Stimulated activated CD4-positive, alpha-beta T cell treated with anti-CD3 and anti-CD28 coated beads, Interleukin-2, amount 100 ng/mL, for 48 hours (primary cell): ENCODE measurements around the gene RAB24.
"Not testable (repeated sequence)": the region's sequence is repeated elsewhere in the genome, so short reads cannot be mapped to it uniquely, and the experiment has no call there.

Source experiments
- DNase-seq, 2 donors: peaks; one replicate each; pipeline ENCODE4 v3.0.0-alpha.2; 2020

The RAB24 gene

DNA sequence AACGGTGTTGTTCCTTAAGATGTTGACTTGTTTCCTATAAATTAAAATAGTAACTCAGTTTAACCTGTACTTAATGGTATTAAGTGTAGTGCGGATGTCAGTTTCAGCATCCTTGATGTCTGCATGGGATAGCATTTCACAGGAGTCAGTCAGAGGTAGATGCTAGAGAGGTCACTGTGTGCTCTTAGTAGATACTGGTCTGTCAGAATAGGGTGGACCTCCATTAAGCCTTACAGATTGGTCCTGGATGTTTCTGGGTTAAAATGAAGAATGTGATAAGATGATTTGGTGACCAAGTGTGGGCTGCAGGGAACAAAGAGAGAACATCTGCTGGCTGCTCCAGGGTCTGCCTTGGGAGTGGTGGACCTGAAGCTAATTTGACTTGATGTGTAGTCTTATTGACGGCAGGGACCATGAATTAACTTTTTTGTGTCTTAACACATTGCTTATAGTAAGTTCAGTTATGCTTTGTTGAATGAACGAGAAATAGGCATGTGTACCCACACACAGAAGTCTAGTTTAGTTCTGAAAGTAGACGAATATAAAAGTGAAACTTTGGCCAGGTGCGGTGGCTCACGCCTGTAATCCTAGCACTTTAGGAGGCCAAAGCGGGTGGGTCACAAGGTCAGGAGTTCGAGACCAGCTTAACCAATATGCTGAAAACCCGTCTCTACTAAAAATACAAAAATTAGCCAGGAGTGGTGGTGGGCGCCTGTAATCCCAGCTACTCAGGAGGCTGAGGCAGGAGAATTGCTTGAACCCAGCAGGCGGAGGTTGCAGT is 12.5 kb downstream of the RAB24 start:
- no peak for DNase-seq

DNA sequence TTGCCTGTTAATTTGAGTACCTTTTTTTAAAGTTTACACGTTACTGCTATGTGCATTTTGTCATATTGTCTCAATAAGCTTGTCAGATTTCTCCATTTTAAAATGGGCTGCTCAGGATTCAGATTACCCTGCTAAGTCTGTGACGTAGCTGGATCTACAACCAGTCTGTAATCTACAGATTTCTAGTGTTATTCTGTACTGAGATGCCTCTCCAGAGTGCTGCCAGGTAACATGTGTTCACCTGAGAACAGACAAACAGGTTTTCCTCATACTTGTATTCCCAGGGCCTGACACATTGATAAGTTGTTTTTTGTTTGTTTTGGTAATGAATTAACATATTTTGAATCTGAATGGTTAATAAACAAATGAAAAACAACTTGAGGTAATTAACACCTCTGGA is 15.3 kb downstream of the RAB24 start:
- DNase-seq = no peak

DNA sequence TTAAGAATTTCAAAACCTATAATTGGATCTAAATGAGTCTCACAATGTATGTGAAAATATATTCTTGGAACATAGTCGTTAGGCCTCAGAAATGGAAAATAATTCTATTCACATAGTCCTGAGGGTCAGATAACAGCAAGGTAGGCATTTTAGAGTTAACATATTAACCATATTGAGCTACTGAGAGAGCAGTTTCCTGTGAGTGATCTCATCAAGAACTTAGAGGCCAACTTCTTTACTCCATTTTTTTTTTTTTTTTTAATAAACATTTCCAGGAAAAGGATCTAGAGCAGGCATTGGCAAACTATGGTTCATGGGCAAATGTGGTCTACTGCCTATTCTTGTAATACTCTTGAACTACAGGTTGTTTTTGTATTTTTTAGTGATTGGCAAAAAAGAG is 26.6 kb downstream of the RAB24 start:
- no peak for DNase-seq

DNA sequence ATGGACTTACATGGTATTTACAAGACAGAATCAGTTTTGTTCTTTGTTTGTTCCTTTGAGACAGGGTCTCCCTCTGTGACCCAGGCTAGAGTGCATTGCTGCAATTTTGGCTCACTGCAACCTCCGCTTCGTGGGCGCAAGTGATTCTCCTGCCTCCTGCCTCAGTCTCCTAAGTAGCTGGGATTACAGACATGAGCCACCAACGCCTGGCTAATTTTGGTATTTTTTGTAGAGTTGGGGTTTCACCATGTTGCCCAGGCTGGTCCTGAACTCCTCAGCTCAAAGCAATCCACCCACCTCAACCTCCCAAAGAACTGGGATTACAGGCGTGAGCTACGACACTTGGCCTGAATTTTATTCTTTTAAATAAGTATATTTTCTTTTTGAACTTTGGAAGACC is 27.6 kb downstream of the RAB24 start:
- no peak for DNase-seq

DNA sequence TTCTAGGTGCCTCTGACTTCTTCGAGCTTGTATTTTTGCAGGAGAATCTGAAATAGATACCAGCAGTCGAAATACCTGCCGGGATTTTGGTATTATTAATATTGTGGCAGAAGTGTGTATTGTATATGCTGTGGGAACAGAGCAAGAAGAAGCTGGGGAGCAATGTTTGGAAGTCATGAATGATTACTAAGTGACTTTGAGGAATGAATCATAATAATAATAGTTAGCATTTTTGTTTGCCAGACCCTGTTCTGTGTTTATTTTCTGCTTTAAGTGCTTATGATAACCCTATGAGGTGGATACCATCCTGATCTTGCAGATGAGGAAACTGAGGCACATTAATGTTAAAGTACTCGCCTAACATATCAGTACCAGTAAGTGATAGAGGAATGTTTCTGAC is 32.4 kb downstream of the RAB24 start:
- DNase-seq = no peak

DNA sequence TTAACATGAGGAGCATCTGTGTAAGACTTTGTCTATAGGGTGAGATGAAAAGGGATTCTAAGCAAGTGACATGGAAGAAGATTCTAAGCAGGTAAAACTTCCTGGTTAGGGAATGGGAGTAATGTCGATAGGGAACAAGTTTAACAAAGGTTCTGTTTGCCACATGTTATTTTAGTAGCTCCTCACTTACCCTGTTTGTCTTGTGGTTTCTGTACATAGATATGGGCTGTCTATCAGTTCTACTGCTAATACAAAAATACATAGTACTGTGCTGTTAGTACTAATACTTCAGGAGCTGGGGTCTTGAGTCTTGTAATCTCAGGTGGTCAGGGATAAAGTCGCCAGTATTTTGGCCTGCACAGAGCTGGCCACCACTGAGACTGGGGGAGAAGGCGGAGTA is 32.9 kb downstream of the RAB24 start:
- DNase-seq = no peak

DNA sequence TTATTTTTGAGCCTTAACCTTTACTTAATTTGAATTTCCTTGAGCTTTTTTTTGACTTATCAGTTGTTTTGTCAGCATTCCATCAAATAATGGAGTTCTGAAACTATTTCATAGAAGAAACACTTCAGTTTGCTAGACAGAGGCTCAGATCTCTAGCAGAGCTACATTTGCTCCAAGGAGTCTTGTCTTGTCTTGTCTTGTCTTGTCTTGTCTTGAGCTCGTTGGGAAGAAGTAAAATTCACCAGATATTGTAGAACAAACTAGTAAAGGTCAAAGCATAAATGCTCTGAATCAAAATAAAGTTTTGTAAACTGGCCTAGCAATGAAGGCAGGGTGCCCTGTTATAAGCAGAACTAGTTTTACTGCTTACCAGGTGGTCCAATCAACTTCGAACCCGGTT is 33.5 kb downstream of the RAB24 start:
- DNase-seq = no peak

DNA sequence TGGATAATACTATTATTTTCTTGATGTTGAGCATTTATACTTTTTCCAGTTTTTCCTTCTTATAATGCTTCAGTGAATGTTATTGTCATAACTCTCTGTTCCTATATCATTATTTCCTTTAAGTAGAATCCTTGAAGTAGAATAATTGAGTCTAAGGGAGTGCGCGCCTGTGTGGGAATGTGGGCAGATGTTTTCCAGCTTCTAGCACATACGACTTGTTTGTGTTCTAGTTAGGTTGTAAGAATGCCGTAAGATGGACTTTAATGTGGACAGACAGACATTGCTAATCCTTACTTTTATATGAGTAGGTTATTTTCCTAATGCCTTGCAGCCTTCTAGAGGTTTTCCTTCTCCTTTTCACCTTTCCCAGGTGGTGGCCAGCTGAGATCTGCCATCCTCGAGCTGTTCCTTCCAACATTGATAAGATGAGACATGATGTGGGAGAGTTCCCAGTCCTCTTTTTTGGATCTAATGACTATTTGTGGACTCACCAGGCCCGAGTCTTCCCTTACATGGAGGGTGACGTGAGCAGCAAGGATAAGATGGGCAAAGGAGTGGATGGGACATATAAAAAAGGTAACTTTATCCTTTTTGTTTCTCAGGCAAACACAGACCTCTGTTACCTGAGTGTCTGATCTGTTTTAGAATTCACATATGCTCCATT is 34.2 kb downstream of the RAB24 start:
- no peak for DNase-seq

DNA sequence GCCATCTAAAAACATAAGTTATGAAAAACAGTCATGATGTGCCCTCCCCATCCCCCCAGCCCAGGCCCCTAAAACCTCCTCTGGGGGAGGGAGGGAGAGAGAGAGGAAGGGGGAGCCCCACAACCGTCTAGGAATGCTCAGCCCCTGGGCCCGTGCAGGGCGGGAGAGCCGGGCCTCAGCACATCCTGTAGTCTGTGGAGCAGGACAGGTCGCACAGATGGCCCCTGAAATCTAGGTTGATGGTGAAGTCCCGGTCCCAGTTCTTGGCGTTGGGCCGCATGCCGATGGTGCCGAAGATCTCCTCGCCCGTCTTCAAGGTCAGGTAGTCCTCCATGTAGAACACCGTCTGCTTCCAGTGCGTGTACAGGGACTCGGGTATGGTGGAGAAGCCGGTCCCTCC is 38.1 kb downstream of the RAB24 start:
- no peak for DNase-seq

DNA sequence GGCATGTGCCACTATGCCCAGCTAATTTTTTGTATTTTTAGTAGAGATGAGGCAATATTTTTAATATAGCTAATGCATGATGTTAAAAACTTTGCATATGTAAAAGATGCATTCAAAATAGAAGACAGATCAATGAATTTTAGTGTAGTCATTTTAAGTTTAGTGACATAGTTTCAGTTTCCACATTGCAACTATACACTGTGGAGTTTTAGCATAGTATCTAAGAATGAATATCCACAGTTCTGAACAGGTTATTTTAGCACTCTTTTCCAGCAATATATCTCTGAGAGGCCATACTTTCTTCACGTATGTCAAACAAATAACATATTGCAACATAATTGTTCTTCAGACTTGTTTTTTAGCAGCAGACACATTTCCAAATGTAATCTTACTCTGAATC is 39.3 kb downstream of the RAB24 start:
- no peak for DNase-seq

DNA sequence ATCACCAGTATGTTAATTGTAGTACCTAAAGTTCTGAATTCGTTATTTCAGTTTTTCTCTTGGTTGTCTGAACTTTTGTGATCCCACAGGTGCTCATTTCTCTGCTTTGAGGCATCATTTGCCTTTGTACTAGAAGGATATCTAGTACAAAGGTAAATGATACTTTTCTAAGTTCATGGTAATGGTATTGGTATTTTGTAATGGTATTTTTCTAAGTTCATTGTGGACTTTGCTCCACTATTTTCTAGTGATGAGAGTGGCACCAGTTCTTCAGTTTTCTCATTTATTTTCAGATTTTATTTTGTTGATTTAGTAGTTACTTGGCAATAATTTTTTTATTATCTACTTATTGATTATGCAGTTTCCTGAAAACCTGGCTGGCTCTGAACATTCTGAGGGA is 42.0 kb downstream of the RAB24 start:
- DNase-seq = no peak

DNA sequence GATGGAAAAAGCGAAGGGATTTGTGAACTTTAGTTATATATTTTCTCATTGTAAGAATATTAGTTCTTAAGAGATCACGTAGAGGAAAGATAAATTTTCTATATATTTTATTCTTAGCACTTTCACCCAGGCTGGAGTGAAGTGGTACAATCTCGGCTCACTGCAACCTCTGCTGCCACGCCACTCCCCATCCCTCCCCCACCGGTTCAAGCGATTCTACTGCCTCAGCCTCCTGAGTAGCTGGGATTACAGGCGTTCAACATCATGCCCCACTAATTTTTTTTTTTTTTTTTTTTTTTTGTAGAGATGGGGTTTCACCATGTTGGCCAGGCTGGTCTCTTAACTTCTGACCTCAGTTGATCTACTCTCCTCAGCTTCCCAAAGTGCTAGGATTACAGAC is 42.6 kb downstream of the RAB24 start:
- no peak for DNase-seq

DNA sequence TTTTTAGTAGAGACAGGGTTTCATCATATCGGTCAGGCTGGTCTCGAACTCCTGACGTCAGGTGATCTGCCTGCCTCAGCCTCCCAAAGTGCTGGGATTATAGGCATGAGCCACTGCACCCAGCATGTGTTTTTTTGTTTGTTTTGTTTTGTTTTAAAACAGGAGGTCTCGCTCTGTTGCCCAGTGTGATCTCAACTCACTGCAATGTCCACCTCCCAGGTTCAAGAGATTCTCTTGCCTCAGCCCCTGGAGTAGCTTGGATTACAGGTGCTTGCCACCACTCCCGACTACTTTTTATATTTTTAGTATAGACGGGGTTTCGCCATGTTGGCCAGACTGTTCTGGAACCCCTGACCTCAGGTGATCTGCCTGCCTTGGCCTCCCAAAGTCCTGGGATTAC is 44.8 kb downstream of the RAB24 start:
- DNase-seq = not testable (repeated sequence)

DNA sequence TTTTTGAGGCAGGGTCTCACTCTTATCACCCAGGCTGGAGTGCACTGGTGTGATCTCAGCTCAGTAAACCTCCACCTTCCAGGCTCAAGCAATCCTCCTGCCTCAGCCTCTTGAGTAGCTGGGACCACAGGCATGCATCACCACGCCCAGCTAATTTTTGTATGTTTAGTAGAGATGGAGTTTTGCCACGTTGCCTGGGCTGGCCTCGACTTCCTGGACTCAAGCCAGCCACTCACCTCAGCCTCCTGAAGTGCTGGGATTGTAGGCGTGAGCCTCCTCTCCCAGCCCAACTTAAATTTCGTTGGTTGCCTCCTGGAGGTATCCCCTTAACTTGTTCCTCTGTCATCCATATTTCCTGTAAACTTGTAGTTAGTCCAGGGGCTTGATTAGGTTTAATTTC is 47.2 kb downstream of the RAB24 start:
- DNase-seq = no peak

DNA sequence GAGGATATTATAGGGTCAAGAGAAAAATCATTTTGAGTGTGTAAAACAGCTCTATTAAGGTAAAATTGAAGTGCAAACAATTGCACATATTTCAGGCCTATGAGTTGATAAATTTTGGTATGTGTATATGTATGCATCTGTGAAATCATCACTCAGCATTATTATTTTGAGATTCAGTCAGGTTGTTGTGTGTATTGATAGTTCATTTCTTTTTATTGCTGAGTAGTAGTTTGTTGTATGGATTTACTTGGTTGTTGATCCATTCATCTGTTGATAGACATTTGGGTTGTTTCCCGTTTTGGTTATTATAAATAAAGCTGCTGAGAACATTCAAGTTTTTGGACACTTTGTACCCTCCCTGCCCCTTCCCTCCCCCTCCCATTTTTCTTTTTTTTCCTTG is 50.3 kb downstream of the RAB24 start:
- DNase-seq = no peak
